ENCODE results near the gene MAP3K5.

DNA sequence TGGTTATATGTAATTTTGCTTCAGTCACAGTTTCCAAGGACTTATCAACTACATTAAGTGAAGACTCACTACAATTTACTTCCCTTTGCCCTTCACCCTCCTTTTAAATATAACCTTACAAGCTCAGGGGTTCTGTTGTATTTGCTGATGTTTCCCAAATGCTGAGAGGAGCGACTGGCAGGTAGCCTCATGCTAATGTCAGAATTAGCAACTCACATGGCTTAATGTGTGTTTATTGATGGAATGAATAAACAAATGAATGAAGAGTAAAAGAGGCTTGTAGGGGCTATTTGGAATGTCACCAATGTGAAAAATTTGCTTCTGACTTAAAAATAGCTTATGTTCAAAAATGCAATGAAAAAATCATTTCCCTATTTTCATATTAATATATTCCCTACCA, 200.7 kb downstream of the MAP3K5 start:
- TF ChIP-seq, protein P1, sequence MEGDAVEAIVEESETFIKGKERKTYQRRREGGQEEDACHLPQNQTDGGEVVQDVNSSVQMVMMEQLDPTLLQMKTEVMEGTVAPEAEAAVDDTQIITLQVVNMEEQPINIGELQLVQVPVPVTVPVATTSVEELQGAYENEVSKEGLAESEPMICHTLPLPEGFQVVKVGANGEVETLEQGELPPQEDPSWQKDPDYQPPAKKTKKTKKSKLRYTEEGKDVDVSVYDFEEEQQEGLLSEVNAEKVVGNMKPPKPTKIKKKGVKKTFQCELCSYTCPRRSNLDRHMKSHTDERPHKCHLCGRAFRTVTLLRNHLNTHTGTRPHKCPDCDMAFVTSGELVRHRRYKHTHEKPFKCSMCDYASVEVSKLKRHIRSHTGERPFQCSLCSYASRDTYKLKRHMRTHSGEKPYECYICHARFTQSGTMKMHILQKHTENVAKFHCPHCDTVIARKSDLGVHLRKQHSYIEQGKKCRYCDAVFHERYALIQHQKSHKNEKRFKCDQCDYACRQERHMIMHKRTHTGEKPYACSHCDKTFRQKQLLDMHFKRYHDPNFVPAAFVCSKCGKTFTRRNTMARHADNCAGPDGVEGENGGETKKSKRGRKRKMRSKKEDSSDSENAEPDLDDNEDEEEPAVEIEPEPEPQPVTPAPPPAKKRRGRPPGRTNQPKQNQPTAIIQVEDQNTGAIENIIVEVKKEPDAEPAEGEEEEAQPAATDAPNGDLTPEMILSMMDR (IDR thresholded peaks at IDR 0.05): no peak
- no peak for TF ChIP-seq POLR2A (IDR thresholded peaks at IDR 0.05)
